AG04449 (cell line): Measurements from ENCODE around the gene HES6.

ENCODE experiments used
- CTCF ChIA-PET: fragments of 350-600 bp; formaldehyde crosslinking; extraction: SDS; loops from one replicate; lab custom pipeline; 2021; ENCODE audit warnings: antibody characterized with exemption; lab: Yijun Ruan, JAX
- POLR2A ChIA-PET: fragments of 400-600, 350-600 bp; formaldehyde crosslinking; extraction: SDS; loops from one replicate; lab custom pipeline; 2020; ENCODE audit warnings: antibody characterized with exemption, inconsistent platforms; lab: Yijun Ruan, JAX
- DNase-seq: peaks from one replicate; pipeline ENCODE4 v3.0.0-alpha.2; 2010; ENCODE audit warnings: low read depth, low spot score
- H3K4me3 ChIP-seq: 2 replicates; pipeline ENCODE4 v1.5.1; 2011; ENCODE audit warnings: low read depth, mild to moderate bottlenecking, control low read depth, low read length
- CTCF ChIP-seq: IDR thresholded peaks from one replicate; pipeline ENCODE4 v1.5.1; 2011; ENCODE audit warnings: mild to moderate bottlenecking, moderate library complexity, low read length, control low read depth, inconsistent platforms; ENCODE audit not compliant: insufficient read depth; ENCODE audit errors: missing control alignments

The HES6 gene

DNA sequence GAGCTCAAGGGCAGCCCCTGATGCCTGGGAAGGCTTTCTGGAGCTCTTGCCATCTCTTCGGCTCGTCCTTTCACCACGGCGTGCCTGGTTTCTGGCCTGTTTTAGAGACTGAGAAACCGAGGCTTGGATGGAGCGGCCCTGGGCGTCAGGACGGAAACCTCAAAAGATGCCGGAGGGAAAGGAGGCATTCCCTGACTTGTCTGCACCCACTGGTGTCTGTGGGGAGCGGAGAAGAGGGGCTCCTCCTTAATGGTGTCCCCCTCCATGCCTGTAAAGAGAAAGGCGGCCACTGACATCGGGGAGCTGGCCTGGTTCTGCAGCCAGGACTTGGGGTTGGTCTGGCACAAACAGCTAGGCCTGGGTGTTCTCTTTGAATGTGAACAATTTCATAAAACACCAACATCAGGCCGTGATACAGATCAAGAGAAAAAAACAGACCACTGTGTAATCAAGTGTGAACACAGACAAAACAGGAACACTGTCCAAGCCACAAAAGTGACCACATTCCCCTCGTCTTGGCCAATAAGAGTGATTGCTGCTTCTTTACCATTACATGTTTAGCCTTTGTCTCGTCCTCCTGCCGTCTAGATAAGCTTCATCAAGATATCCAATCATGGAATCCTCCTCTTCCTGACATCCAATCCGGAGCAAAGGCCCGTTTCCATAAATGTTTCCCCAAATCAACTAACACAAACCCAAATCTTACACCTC is 35.7 kb downstream of the HES6 start:
- CTCF ChIA-PET = interaction anchor here (1.0 to 1.1 kb wide), 2 partner anchors 61 to 342 kb away, joined by 3 to 4 read pairs; no protein-coding TSS in a partner anchor
- POLR2A ChIA-PET = interaction anchor here (0.7 kb wide), 1 partner anchor 35 kb away, joined by 3 read pairs; no protein-coding TSS in a partner anchor
- no peak for DNase-seq
- no peak for TF ChIP-seq CTCF
- peak overlapping the region; percentile 59 for H3K4me3 ChIP-seq

DNA sequence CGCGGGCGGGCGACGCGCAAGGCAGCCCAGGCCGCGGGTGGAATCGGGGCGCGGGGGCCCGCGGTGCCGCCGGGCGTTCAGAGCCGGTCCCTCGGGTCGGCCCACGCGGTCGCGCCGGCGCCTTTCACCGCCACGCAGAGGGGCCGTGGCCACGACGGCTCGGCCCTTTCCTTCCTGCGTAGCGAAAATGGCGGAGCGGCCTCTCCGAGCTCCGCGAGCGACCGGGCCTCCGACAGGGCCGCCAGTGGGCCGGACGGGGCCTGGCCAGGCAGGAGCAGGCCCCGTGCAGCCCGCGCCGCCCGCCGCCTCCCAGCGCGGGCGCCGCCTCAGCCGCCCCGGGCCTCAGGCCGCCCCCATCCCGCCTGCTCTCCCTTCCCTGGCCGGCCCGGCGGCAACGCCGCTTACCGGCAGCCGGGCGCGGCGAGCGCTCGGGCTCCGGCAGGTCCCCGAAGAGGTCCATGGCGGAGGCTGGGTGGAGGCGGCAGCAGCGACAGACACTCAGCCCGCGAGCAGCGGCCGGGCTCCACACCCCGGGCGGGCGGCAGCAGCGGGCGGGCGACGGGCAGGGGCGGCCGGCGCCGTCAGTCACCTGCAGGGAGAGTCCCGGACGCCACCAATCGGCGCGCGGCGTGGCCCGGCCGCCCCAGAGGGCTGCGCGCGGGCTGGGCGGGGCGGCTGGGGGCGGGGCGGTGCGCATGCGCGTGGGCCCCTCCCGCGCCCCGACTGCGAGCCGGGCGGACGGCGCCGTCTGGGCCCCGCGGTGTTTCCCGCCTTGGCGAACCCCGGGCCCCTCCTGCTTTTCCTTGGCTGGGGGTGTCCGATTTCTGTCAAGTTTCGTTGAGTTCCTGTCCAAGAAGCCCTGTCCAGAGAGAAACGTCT is 36.5 kb downstream of the HES6 start, which contains the start of gene ILKAP:
ILKAP (minus strand) TSS at position 602 of the 879 bp plus-strand sequence; CDS start at position 460, 142 bp downstream.
- peak within 1 kb of the TSS; percentile 76 for H3K4me3 ChIP-seq
- DNase-seq = no peak
- TF ChIP-seq CTCF = no peak
- ChIA-PET POLR2A (interaction anchor here (0.7 kb wide), 1 partner anchor 34 kb away, joined by 3 read pairs; no protein-coding TSS in a partner anchor), CTCF (interaction anchor here (0.9 to 1.2 kb wide), 5 partner anchors 13 to 345 kb away, joined by 3 to 4 read pairs (median 3); no protein-coding TSS in a partner anchor)

- peak overlapping the region; percentile 76 for H3K4me3 ChIP-seq
- CTCF ChIA-PET = interaction anchor here (0.9 to 1.5 kb wide), 7 partner anchors 12 to 348 kb away, joined by 3 to 4 read pairs (median 3); partner anchors contain the start of gene ERFE
- no peak for DNase-seq
- POLR2A ChIA-PET = no interaction called here
- TF ChIP-seq CTCF = no peak
These were observed 37.3 kb downstream of the HES6 start for GRCh38 chr2:238202326-238203093.

DNA sequence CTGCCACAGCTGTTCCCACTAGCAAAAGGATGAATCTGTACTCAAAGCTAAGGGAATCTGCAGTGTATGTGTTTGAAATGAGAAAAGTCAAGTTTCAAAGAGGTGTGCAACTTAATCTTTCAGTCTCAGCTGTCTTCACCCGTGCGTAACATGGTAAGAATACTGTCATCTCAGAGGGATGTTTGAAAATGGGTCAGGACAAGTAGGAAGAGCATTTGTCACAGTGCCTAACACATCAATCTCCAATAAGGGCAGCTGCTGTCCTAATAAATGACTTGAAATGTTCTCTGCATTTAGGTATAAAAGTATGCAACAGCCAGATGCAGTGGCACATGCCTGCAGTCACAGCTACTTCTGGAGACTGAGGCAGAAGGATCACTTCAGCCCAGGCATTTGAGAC is 49.4 kb downstream of the HES6 start:
- no peak for DNase-seq
- no peak overlapping the region for H3K4me3 ChIP-seq
- no peak for TF ChIP-seq CTCF
- ChIA-PET CTCF (interaction anchor here (0.9 to 1.4 kb wide), 3 partner anchors 12 to 266 kb away, joined by 3 to 4 read pairs (median 3); no protein-coding TSS in a partner anchor), POLR2A (no interaction called here)
